ENCODE measurements around the gene EP400. TPM values are rescaled to one million over a fixed set of nuclear protein-coding genes. Genes with fewer than 3 reads are reported as not detected.

The EP400 gene
- total and polyA plus RNA-seq, 12 donors: 6.6 to 20.5 (median 18.9) TPM

GRCh38 chr12:132007041-132007440 is 57.3 kb downstream of the EP400 start:
- Histone ChIP-seq H3K27me3 (no peaks in the 10 kb centered on the region), H3K4me3 (no peak overlapping the region), H3K27ac (no peak overlapping the region), H3K4me1 (no peaks in the 10 kb centered on the region), H3K9me3 (no peaks in the 10 kb centered on the region), H3K36me3 (peaks cover 0 to 99% (median 31%) of the 10 kb centered on the region in 9 donors)
- DNase-seq (no peak), ATAC-seq (no peak)
- intact Hi-C loops (cut with DNase I): loop anchor here in 5 of 10 donors (10.0 kb wide), 5 partner anchors 172 to 1092 kb away; no protein-coding TSS in a partner anchor
- no peak for TF ChIP-seq CTCF (IDR thresholded peaks at IDR 0.05)
- 87 to 92% methylated on average over 6 of the region's 6 CpGs for WGBS, 2 donors

GRCh38 chr12:132009336-132009859 is 59.7 kb downstream of the EP400 start:
- intact Hi-C loops (cut with DNase I): loop anchor here in 5 of 10 donors (10.0 kb wide), 5 partner anchors 175 to 1095 kb away; no protein-coding TSS in a partner anchor
- WGBS, 2 donors: 94 to 98% methylated on average over 5 of the region's 5 CpGs
- Histone ChIP-seq H3K9me3 (no peaks in the 10 kb centered on the region), H3K27ac (no peak overlapping the region), H3K4me3 (no peak overlapping the region), H3K36me3 (peaks cover 0 to 100% (median 53%) of the 10 kb centered on the region in 9 donors), H3K4me1 (no peaks in the 10 kb centered on the region), H3K27me3 (no peaks in the 10 kb centered on the region)
- no peak for TF ChIP-seq CTCF (IDR thresholded peaks at IDR 0.05)
- ATAC-seq: no peak
- DNase-seq: no peak

- WGBS, 2 donors: 82 to 84% methylated on average over 20 of the region's 20 CpGs
- Histone ChIP-seq H3K27me3 (no peaks in the 10 kb centered on the region), H3K4me1 (no peaks in the 10 kb centered on the region), H3K4me3 (no peak overlapping the region), H3K36me3 (peaks cover 0 to 100% (median 66%) of the 10 kb centered on the region in 9 donors), H3K9me3 (no peaks in the 10 kb centered on the region), H3K27ac (no peak overlapping the region)
- DNase-seq: no peak
- TF ChIP-seq CTCF (IDR thresholded peaks at IDR 0.05): no peak
- no peak for ATAC-seq
- intact Hi-C loops (cut with DNase I): no loop called here
Observed at GRCh38 chr12:132012919-132013568, 63.3 kb downstream of the EP400 start.

GRCh38 chr12:132014092-132014914 is 64.6 kb downstream of the EP400 start:
- no peak for DNase-seq
- H3K27ac ChIP-seq: no peak overlapping the region
- no peaks in the 10 kb centered on the region for H3K4me1 ChIP-seq
- peak in 1 of 8 donors; percentile 6 for ATAC-seq
- H3K4me3 ChIP-seq: no peak overlapping the region
- intact Hi-C loops (cut with DNase I): no loop called here
- no peaks in the 10 kb centered on the region for H3K9me3 ChIP-seq
- H3K27me3 ChIP-seq: no peaks in the 10 kb centered on the region
- WGBS, 2 donors: 92 to 93% methylated on average over 22 of the region's 22 CpGs
- H3K36me3 ChIP-seq: peaks cover 0 to 100% (median 77%) of the 10 kb centered on the region in 9 donors
- no peak for TF ChIP-seq CTCF (IDR thresholded peaks at IDR 0.05)

All from heart right ventricle (tissue), 16 donors.